RKO (cell line): Measurements from ENCODE around the gene SLC66A1.
"Not testable (repeated sequence)": the region's sequence is repeated elsewhere in the genome, so short reads cannot be mapped to it uniquely, and the experiment has no call there.

Source experiments
- DNase-seq: peaks from one replicate; pipeline ENCODE4 v3.0.0-alpha.2; 2016; ENCODE audit warnings: low spot score

Gene SLC66A1

DNA sequence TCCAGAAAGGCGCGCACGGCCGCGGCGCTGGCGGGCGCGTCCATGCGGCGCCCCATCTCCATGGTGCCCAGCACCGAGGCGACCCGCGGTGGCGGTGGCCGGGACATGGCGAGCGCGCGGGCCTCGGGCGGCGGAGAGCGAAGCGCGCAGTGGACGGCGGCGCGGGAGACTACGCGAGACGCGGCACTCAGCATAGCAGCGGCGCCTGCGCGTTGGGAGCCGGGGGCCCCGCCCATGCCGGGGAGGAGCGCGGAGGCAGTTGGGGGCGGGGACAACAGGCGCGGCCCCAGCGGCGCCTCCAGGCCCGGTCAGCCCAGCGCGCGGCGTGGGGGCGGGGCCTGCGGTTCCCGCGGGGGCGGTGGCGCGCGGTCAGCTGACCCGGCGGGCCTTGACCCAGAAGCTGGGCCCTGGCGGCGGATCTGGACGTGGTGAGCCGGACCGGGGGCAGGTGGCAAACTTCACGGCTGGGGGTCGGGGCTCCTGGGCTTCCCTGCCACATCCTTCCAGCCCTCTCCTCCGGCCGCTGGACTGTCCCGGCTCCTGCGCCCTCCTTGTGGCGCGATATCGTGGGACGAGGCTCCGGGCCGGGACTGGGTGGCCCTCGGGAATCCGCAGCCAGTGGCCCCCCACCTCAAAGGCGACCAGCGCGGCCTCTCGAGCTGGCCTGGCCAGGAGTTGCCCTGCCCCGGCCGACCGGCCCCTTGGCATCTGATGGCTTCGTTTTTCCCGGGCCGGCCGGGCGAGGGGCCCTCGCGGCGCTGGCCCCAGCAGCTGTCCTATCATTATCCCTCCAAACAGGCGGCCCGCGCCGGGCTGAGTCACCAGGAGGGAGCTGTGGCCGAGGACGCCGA, at the start of gene SLC66A1, which contains the start of gene AKR7A2:
TSS of gene SLC66A1 (plus strand) at position 396 of the 851 bp plus-strand sequence. CDS start 5,352 bp downstream, outside the sequence.
TSS of gene AKR7A2 (minus strand) at position 214 of the 851 bp plus-strand sequence. CDS start at position 194, 20 bp downstream.
- peak; percentile 92 for DNase-seq

DNA sequence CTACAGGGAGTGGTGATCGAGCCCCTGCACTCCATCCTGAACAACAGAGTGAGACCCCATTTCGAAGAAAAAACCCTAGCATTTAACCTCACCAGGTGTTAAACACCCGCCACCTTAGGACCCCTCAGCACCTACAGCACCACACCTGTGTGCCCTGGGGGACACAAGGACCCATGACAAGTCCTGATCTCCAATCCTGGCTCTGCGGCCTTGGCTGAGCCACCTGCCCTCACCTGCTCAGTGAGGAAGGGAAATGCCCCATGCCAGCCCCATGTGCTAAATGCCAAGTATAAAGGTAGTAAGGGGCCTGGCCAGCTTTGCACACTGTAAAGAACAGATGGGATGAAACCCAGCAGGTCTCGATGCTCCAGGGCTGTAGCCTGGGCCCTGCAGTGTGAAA, 49.4 kb upstream of the SLC66A1 start:
- DNase-seq: no peak

GRCh38 chr1:19268445-19268844, 43.7 kb upstream of the SLC66A1 start:
- DNase-seq: no peak

- not testable (repeated sequence) for DNase-seq
These were observed 42.4 kb upstream of the SLC66A1 start for GRCh38 chr1:19269427-19270342.

- not testable (repeated sequence) for DNase-seq
These were observed 41.8 kb upstream of the SLC66A1 start for GRCh38 chr1:19270343-19270730.

DNA sequence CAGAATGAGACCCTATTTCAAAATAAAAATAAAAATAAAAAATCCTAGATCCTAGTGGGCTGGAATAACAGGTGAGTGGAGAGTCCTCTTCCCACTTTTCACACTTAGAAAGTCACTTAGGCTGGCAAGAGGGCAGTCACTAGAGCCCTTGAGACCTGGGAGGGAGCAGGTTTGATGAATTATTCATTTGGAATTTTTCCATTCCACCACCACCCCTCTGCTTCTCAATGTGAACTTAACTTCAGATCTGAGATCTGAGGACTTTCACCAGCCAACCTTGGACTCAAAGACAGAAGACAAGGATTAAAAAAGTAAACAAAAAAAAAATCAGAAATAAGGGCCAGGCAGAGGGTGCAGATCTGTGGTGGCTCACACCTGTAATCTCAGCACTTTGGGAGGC, 40.1 kb upstream of the SLC66A1 start:
- DNase-seq: no peak

DNA sequence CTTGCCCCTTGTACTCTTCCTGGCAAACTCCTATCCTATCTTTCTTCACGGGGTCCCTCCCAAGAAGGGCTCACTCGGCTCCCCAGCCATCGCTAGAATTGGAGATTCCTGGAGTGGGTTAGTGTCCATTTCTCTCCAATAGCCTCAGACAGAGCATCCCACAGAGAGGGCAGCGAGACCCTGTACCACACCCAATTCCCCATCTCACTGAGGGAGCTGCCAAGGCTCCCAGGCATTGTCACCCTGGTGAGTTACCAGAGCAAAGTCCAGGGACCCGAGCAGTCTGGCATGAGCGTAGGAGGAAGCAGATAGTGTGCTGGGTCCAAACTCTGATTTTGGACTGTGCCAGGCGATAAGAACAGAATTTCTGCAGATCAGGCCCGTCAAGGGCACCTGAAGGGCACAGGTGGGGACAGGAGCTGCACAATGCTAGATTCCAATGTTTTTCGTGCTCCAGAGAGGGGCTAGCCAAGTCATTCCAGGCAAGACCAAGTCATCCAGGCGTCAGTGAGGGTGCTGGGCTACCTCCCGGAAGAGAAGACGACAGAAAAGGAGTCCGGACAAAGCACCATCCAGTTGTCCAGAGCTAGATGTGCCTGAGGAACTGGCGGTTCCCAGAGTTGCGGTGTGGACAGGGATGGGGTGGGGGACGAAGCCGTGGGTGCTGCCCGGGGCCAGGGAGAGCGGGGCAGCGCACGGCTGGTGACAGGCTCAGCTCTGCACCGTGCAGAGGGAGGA, 38.9 kb upstream of the SLC66A1 start:
- no peak for DNase-seq

- DNase-seq: not testable (repeated sequence)
These were observed 38.1 kb upstream of the SLC66A1 start for GRCh38 chr1:19273844-19274531.

DNA sequence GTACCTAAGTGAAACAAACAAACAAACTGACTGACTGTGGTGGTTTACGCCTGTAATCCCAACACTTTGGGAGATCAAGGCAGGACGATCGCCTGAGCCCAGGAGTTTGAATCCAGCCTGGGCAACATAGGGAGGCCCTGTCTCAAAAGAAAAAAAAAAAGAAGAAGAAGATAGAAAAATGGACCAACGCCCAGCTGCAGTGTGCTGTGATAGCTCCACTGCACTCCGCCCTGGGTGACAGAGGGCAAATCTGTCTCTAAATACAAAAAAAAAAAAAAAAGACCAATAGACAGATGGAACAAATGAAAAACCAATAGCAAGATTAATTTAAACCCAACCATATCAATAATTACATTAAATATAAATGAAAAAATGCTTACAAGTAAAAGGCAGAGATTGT, 37.5 kb upstream of the SLC66A1 start:
- DNase-seq: no peak

DNA sequence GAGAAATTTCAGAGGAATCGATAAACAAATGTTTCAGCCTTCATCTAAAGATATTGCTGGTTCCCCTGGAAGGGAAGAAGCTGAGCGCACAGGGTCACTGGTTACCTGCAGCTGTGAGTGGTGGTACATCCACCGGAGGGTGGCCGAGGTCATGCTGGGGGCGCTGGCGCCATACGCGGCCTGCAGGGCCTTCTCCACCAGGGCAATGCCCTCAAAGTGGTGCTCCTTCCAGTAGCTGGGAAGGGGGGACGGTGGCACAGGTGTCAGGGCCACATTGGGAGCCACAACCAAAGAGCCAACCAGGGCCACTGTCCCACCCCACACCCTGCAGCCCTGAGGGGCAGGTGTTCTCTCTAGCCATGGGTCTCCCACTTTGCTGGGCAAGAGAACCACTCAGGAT, 28.2 kb upstream of the SLC66A1 start:
- DNase-seq: no peak

GRCh38 chr1:19284881-19285280, 27.2 kb upstream of the SLC66A1 start:
- DNase-seq: no peak

GRCh38 chr1:19285366-19285765, 26.8 kb upstream of the SLC66A1 start:
- not testable (repeated sequence) for DNase-seq

- not testable (repeated sequence) for DNase-seq
These were observed 26.3 kb upstream of the SLC66A1 start for GRCh38 chr1:19285807-19286206.

DNA sequence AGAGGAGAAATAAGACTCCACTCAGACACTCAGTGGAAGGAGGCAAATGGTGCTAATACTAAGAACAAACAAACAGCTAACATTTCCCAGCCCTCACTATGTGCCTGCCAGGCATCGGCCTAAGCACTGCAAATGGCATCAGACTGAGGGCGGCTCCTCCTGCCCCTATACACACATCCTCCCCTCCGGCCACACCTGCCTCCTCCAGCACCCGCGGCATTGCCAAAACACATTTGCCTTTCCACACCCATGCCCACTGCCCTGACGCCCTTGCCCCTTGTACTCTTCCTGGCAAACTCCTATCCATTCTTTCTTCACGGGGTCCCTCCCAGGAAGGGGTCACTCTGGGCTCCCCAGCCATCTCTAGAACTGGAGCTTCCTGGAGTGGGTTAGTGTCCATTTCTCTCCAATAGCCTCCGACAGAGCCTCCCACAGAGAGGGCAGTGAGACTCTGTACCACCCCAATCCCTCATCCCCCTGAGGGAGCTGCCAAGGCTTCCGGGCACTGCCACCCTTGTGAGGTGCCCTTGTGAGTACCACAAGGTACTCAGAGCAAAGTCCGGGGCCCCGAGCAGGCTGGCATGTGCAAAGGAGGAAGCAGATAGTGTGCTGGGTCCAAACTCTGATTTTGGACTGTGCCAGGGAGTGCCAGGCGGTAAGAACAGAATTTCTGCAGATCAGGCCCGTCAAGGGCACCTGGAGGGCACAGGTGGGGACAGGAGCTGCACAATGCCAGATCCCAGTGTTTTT, 24.5 kb upstream of the SLC66A1 start:
- DNase-seq: no peak

DNA sequence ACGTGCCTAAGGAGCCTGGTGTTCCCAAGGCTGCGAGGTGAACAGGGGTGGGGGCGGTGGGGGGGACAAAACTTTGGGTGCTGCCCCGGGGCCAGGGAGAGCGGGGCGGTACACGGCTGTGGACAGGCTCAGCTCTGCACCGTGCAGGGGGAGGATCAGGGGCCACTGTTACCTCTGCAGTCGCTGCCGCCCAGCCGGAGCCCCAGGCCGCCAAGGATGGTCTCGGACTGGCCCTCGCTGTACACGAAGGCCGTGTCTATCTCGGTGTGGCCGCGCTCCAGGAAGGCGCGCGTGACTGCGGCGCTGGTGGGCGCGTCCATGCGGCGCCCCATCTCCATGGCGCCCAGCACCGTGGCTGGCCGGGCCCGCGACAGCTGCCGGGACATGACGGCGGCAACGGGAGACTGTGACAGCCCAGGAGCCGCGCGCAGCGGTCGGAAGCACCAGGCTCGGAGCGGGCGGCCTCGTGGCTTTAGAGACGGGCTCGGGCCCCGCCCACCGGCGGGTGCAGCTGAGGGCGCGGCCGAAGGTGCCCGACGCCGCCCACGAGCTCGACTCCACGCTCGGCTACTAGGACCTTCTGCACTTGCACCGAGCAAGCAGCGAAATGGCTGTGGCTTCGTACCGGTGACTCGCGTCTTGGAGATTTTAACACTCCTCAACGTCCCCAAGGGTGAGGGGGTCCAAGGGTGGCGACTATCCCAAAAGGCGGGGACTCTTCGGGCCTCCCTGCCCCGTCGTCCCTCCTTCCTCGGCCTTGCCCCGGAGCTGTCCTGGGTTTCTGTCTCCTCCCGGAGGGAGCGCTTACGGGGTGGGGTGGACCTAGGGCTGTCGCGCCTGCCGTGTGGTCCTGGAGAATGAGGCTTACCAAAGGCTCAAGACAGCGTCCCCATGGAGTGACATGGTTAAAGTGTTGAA, 23.5 kb upstream of the SLC66A1 start, which contains the start of gene AKR7A3:
TSS of gene AKR7A3 (minus strand) at position 447 of the 918 bp plus-strand sequence. CDS start at position 386, 61 bp downstream.
- DNase-seq: peak; percentile 84

GRCh38 chr1:19289244-19289643, 22.9 kb upstream of the SLC66A1 start:
- no peak for DNase-seq

DNA sequence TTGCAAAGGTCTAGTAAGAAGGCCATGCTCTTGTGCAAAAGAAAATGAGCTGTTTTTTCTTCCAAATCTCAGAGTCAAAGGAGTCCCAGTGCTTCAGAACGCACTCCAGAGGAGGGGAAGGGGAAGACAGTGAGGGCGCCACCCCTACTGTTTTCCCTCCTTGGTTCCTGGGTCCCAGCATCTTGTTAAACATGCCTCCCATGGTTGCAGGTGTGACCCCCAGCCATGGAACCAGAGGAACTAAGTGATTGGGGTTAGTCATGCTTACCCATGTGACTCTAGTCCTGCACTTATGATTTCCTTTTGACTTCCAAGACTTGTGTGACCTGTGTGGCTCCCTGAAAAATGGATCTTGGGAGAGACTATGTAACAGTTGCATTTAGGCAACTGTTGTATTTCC, 17.5 kb upstream of the SLC66A1 start:
- DNase-seq: no peak

GRCh38 chr1:19300211-19300610, 11.9 kb upstream of the SLC66A1 start:
- DNase-seq: no peak

GRCh38 chr1:19304081-19304480, 8.0 kb upstream of the SLC66A1 start:
- DNase-seq: not testable (repeated sequence)
